ENCODE measurements around the gene RAB43. TPM values are rescaled to one million over a fixed set of nuclear protein-coding genes. Genes with fewer than 3 reads are reported as not detected.
"Not testable (repeated sequence)": the region's sequence is repeated elsewhere in the genome, so short reads cannot be mapped to it uniquely, and the experiment has no call there.

RAB43 gene
- polyA plus RNA-seq, 1 donor from 2014 or later, result 0.57 TPM

DNA sequence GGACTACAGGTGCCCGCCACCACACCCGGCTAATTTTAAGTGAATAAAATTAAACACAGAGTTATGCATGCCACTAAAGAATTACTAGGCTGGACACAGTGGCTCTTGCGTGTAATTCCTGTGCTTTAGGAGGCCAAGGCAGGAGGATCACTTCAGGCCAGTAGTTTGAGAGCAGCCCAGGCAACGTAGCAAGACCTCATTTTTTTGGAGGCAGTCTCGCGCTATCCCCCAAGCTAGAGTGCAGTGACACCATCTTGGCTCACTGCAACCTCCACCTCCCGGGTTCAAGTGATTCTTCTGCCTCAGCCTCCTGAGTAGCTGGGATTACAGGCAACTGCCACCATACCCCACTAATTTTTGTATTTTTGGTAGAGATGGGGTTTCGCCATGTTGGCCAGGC lies 44.0 kb upstream of the RAB43 start:
- H3K9me2 ChIP-seq (ENCODE audit: insufficient read depth, low read length); H3K9me3 ChIP-seq (ENCODE audit: low read length); H3K4me3 ChIP-seq (ENCODE audit: low read length); H3K27me3 ChIP-seq (ENCODE audit: insufficient read depth, low read depth, low read length); H3K4me2 ChIP-seq (ENCODE audit: low read length); H3F3A ChIP-seq (ENCODE audit: insufficient read depth, low read length, poor library complexity, severe bottlenecking); H3K9ac ChIP-seq (ENCODE audit: low read length); H3K36me3 ChIP-seq (ENCODE audit: insufficient read depth, low read length); H3K27ac ChIP-seq (ENCODE audit: low read length); H2AFZ ChIP-seq (ENCODE audit: low read depth, low read length); H4K20me1 ChIP-seq (ENCODE audit: insufficient read depth); H3K79me2 ChIP-seq (replicated peaks; ENCODE audit: insufficient read depth, low read length): not testable (repeated sequence)

DNA sequence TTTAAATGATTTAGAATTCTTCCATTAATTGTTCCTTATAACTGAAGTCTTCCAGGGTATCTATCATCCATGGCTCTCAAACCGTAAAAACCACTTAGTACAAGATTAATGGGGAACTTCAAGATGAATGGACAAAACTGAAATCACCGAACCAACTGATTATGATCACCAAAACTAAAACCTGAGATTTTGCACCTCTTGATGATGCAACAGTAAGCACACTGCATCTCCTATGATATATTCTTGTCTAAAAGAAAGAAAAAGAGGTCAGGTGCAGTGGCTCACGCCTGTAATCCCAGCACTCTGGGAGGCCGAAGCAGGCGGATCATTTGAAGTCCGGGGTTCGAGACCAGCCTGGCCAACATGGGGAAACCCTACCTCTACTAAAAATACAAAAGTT lies 42.9 kb upstream of the RAB43 start:
- no peak overlapping the region for H3K27ac ChIP-seq (ENCODE audit: low read length)
- no peak overlapping the region for H3K4me3 ChIP-seq (ENCODE audit: low read length)
- no peak overlapping the region for H3K4me2 ChIP-seq (ENCODE audit: low read length)
- H3K9me2 ChIP-seq (ENCODE audit: insufficient read depth, low read length), result no peaks in the 10 kb centered on the region
- H3F3A ChIP-seq (ENCODE audit: insufficient read depth, low read length, poor library complexity, severe bottlenecking), result peaks cover 8% of the 10 kb centered on the region
- no peak overlapping the region for H2AFZ ChIP-seq (ENCODE audit: low read depth, low read length)
- H3K79me2 ChIP-seq (replicated peaks; ENCODE audit: insufficient read depth, low read length), result peaks cover 11% of the 10 kb centered on the region
- no peaks in the 10 kb centered on the region for H3K9me3 ChIP-seq (ENCODE audit: low read length)
- H3K36me3 ChIP-seq (ENCODE audit: insufficient read depth, low read length), result no peaks in the 10 kb centered on the region
- H3K9ac ChIP-seq (ENCODE audit: low read length), result no peak overlapping the region
- H3K27me3 ChIP-seq (ENCODE audit: insufficient read depth, low read depth, low read length), result no peaks in the 10 kb centered on the region
- no peaks in the 10 kb centered on the region for H4K20me1 ChIP-seq (ENCODE audit: insufficient read depth)
- TF ChIP-seq EZH2 (IDR thresholded peaks at IDR 0.05; ENCODE audit: borderline replicate concordance, insufficient read depth, low read length, poor library complexity, severe bottlenecking) (no peak), MXI1 (conservative IDR thresholded peaks at IDR 0.05; ENCODE audit: poor library complexity, severe bottlenecking) (no peak), CTCF (IDR thresholded peaks at IDR 0.05; ENCODE audit: poor library complexity, severe bottlenecking) (no peak), SMC3 (conservative IDR thresholded peaks at IDR 0.05; ENCODE audit: poor library complexity) (no peak), REST (IDR thresholded peaks at IDR 0.05; ENCODE audit: borderline replicate concordance) (no peak), EP300 (conservative IDR thresholded peaks at IDR 0.05; ENCODE audit: poor library complexity, severe bottlenecking) (no peak), RAD21 (conservative IDR thresholded peaks at IDR 0.05) (no peak), TAF1 (IDR thresholded peaks at IDR 0.05; ENCODE audit: low read depth) (no peak), POLR2AphosphoS5 (IDR thresholded peaks at IDR 0.05) (no peak)
